ENCODE results near the gene IZUMO1R.
A peak's percentile ranks its signal among the peaks of the same experiment; 100 is the strongest.

IZUMO1R gene

GRCh38 chr11:94279996-94280395 is 24.4 kb upstream of the IZUMO1R start:
- TF ChIP-seq, protein P1, sequence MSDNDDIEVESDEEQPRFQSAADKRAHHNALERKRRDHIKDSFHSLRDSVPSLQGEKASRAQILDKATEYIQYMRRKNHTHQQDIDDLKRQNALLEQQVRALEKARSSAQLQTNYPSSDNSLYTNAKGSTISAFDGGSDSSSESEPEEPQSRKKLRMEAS (IDR thresholded peaks at IDR 0.05; ENCODE audit: low read depth, low read length): no peak
- TF ChIP-seq MYC (IDR thresholded peaks at IDR 0.05; ENCODE audit: low read depth, low read length): no peak
- TF ChIP-seq POLR2A (IDR thresholded peaks at IDR 0.05; ENCODE audit: extremely low read depth, insufficient read length): no peak
- TF ChIP-seq, protein P2, sequence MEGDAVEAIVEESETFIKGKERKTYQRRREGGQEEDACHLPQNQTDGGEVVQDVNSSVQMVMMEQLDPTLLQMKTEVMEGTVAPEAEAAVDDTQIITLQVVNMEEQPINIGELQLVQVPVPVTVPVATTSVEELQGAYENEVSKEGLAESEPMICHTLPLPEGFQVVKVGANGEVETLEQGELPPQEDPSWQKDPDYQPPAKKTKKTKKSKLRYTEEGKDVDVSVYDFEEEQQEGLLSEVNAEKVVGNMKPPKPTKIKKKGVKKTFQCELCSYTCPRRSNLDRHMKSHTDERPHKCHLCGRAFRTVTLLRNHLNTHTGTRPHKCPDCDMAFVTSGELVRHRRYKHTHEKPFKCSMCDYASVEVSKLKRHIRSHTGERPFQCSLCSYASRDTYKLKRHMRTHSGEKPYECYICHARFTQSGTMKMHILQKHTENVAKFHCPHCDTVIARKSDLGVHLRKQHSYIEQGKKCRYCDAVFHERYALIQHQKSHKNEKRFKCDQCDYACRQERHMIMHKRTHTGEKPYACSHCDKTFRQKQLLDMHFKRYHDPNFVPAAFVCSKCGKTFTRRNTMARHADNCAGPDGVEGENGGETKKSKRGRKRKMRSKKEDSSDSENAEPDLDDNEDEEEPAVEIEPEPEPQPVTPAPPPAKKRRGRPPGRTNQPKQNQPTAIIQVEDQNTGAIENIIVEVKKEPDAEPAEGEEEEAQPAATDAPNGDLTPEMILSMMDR (IDR thresholded peaks at IDR 0.05; ENCODE audit: low read depth, low read length): no peak
- no peak for DNase-seq (ENCODE audit: low read depth)
- H3K4me3 ChIP-seq (ENCODE audit: low read depth, low read length): no peak overlapping the region

GRCh38 chr11:94281324-94281723 is 23.1 kb upstream of the IZUMO1R start:
- H3K4me3 ChIP-seq (ENCODE audit: low read depth, low read length): no peak overlapping the region
- no peak for TF ChIP-seq MYC (IDR thresholded peaks at IDR 0.05; ENCODE audit: low read depth, low read length)
- TF ChIP-seq POLR2A (IDR thresholded peaks at IDR 0.05; ENCODE audit: extremely low read depth, insufficient read length): no peak
- TF ChIP-seq, protein P2 (IDR thresholded peaks at IDR 0.05; ENCODE audit: low read depth, low read length): no peak
- TF ChIP-seq, protein P1 (IDR thresholded peaks at IDR 0.05; ENCODE audit: low read depth, low read length): no peak
- DNase-seq (ENCODE audit: low read depth): peak; percentile 18

DNA sequence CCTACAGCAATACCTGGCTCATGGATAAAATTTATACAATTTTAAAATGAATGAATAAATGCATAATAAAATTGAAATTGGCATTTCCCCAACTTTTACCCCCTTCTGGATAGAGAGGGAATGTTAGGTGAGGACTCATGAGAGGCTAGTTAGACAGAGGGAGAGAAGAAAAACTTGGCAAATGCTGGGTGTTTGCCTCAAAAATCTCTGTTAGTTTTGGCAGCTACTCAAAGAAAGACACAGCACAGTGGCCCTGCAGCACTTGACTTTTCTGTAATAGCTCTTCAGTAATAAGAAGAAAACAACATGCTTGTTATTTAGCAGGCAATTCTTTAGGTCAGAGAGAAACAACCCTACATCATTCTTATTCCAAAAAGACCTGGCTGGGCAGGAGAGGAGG is 20.7 kb upstream of the IZUMO1R start:
- H3K4me3 ChIP-seq (ENCODE audit: low read depth, low read length): no peak overlapping the region
- no peak for DNase-seq (ENCODE audit: low read depth)
- no peak for TF ChIP-seq POLR2A (IDR thresholded peaks at IDR 0.05; ENCODE audit: extremely low read depth, insufficient read length)
- TF ChIP-seq, protein P1 (IDR thresholded peaks at IDR 0.05; ENCODE audit: low read depth, low read length): no peak
- TF ChIP-seq, protein P2 (IDR thresholded peaks at IDR 0.05; ENCODE audit: low read depth, low read length): no peak
- no peak for TF ChIP-seq MYC (IDR thresholded peaks at IDR 0.05; ENCODE audit: low read depth, low read length)

DNA sequence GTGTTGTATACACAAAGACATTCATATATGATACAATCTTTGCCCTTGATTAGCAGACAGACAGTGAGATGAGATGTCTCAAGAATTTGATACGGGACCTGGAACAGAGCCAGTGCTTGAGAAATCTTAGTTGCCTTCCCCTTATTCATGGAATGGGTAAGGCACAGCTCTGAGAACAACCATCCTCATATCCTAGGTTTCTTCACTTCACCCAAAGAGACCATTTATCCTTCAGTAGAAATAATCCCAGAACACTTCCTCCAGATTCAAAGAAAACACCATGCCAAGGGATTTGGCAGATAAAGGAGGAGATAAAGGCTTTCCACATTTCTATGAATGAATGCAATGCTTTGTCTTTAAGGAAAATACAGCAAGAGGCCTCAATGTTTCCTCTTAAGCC is 8.8 kb upstream of the IZUMO1R start:
- H3K4me3 ChIP-seq (ENCODE audit: low read depth, low read length): no peak overlapping the region
- no peak for TF ChIP-seq POLR2A (IDR thresholded peaks at IDR 0.05; ENCODE audit: extremely low read depth, insufficient read length)
- TF ChIP-seq, protein P1 (IDR thresholded peaks at IDR 0.05; ENCODE audit: low read depth, low read length): no peak
- no peak for DNase-seq (ENCODE audit: low read depth)

DNA sequence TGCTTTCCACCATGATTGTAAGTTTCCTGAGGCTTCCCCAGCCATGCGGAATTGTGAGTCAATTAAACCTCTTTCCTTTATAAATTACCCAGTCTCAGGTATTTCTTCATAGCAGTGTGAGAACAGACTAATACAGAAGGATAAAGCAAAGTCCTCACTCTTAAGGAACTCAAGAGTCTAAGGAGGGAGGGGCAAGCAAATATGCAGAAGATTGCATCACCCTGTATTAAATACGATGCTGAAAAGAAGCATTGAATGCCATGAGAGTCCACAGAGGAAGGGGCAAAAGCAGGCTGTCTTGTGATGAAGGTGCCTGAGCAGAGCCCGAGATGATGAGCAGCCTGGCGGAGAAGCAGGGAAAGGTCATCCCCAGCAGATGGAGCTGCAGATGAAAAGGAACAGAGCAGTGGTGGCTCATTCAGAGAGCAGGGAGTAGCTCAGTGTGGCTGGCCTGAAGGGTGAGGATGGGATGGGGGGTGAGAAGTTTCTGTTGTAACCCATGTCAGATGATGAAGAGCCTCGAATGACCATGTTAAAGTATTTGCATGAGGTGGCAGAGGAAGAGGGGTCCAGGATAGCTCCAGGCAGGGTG is 6.3 kb upstream of the IZUMO1R start:
- TF ChIP-seq, protein P2 (IDR thresholded peaks at IDR 0.05; ENCODE audit: low read depth, low read length): peak; percentile 15
- TF ChIP-seq, protein P1 (IDR thresholded peaks at IDR 0.05; ENCODE audit: low read depth, low read length): no peak
- H3K4me3 ChIP-seq (ENCODE audit: low read depth, low read length): no peak overlapping the region
- DNase-seq (ENCODE audit: low read depth): peak; percentile 8

DNA sequence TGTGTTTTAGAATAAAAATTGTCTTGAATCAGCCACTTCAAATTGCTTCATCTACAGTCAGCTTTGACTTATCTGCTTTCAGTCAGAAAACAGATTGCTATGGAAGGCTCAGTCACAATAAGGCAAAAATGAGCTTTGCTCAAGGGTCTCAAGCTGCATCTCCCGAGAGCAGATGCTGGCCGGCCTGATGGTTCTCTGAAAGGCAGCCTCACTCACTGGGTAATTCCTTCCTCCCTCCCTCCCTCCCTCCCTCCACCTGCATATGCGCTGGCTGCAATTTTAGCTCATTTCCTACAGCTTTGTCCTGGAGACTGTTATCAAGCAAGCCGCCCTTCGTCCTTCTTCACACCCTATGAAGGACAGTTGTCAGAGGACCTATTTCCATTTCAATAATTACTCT is 1.6 kb upstream of the IZUMO1R start:
- no peak overlapping the region for H3K4me3 ChIP-seq (ENCODE audit: low read depth, low read length)
- no peak for DNase-seq (ENCODE audit: low read depth)
- TF ChIP-seq, protein P1 (IDR thresholded peaks at IDR 0.05; ENCODE audit: low read depth, low read length): no peak

- no peak for TF ChIP-seq MYC (IDR thresholded peaks at IDR 0.05; ENCODE audit: low read depth, low read length)
- TF ChIP-seq POLR2A (IDR thresholded peaks at IDR 0.05; ENCODE audit: extremely low read depth, insufficient read length): no peak
- TF ChIP-seq, protein P1 (IDR thresholded peaks at IDR 0.05; ENCODE audit: low read depth, low read length): no peak
- TF ChIP-seq, protein P2 (IDR thresholded peaks at IDR 0.05; ENCODE audit: low read depth, low read length): no peak
- DNase-seq (ENCODE audit: low read depth): no peak
- H3K4me3 ChIP-seq (ENCODE audit: low read depth, low read length): no peak overlapping the region
Measured at GRCh38 chr11:94305146-94305545, 766 bp downstream of the IZUMO1R start.
